HEK293 (cell line): ENCODE results near the gene ARID1A.

ENCODE experiments used
- CTCF ChIA-PET: fragments of 350-600 bp; formaldehyde crosslinking; extraction: SDS; loops from one replicate; lab custom pipeline; 2021; ENCODE audit warnings: antibody characterized with exemption; lab: Yijun Ruan, JAX
- POLR2A ChIA-PET: fragments of 300-600 bp; formaldehyde crosslinking; extraction: SDS; loops from one replicate; lab custom pipeline; 2020; ENCODE audit warnings: antibody characterized with exemption, inconsistent platforms; lab: Yijun Ruan, JAX
- H3K27ac ChIP-seq: fragments of 200-500 bp; sonication (Bioruptor generic); 2 replicates; pipeline ENCODE4 v1.5.1; 2014; ENCODE audit warnings: low read depth, low read length, control low read depth, inconsistent platforms; ENCODE audit errors: extremely low read depth
- H3K36me3 ChIP-seq, 2 experiments: fragments of 200-500 bp in 1 of 2; sonication (Bioruptor generic) in 1 of 2; 1 replicate in 1 of 2; 2 replicates in 1 of 2; pipeline ENCODE4 v1.5.1; 2014 to 2017; ENCODE audit warnings: inconsistent platforms in 2 of 2, low read length in 2 of 2; ENCODE audit not compliant: control insufficient read depth in 2 of 2, insufficient read depth in 1 of 2
- H3K4me1 ChIP-seq: fragments of 200-500 bp; sonication (Bioruptor generic); 2 replicates; pipeline ENCODE4 v1.5.1; 2014; ENCODE audit warnings: mild to moderate bottlenecking, low read length, inconsistent platforms; ENCODE audit not compliant: control insufficient read depth, insufficient read depth
- H3K4me3 ChIP-seq: 2 replicates; pipeline ENCODE4 v1.5.1; 2011; ENCODE audit warnings: low read depth, mild to moderate bottlenecking, control low read depth, low read length, moderate library complexity
- H3K9me3 ChIP-seq: fragments of 200-500 bp; sonication (Bioruptor generic); 2 replicates; pipeline ENCODE4 v1.5.1; 2014; ENCODE audit warnings: low read depth, low read length, inconsistent platforms; ENCODE audit not compliant: control insufficient read depth, insufficient read depth
- HIC1 ChIP-seq: fragments of 450-650 bp; formaldehyde crosslinking; IDR thresholded peaks from 2 replicates; pipeline ENCODE4 v1.5.1; 2016; ENCODE audit warnings: missing biosample characterization, missing genetic modification characterization
- KLF16 ChIP-seq: fragments of 450-650 bp; formaldehyde crosslinking; IDR thresholded peaks from 2 replicates; pipeline ENCODE4 v1.5.1; 2017; ENCODE audit warnings: missing biosample characterization, missing genetic modification characterization
- PRDM1 ChIP-seq: fragments of 450-650 bp; formaldehyde crosslinking; IDR thresholded peaks from 2 replicates; pipeline ENCODE4; 2016; ENCODE audit warnings: missing biosample characterization, missing genetic modification characterization
- PRDM4 ChIP-seq: fragments of 450-650 bp; formaldehyde crosslinking; IDR thresholded peaks from 2 replicates; pipeline ENCODE4 v1.5.1; 2017; ENCODE audit warnings: missing biosample characterization, missing genetic modification characterization
- SP2 ChIP-seq: fragments of 450-650 bp; formaldehyde crosslinking; IDR thresholded peaks from 2 replicates; pipeline ENCODE4 v1.5.1; 2016; ENCODE audit warnings: missing biosample characterization, missing genetic modification characterization
- ZFP69B ChIP-seq: fragments of 450-650 bp; formaldehyde crosslinking; IDR thresholded peaks from 2 replicates; pipeline ENCODE4 v1.5.1; 2016; ENCODE audit warnings: missing biosample characterization, missing genetic modification characterization
- ZNF112 ChIP-seq: fragments of 450-650 bp; formaldehyde crosslinking; IDR thresholded peaks from 2 replicates; pipeline ENCODE4 v1.5.0; 2017; ENCODE audit warnings: missing biosample characterization, missing genetic modification characterization
- ZNF157 ChIP-seq: fragments of 450-650 bp; formaldehyde crosslinking; IDR thresholded peaks from 2 replicates; pipeline ENCODE4 v1.5.1; 2016; ENCODE audit warnings: missing biosample characterization, missing genetic modification characterization
- ZNF169 ChIP-seq: fragments of 450-650 bp; formaldehyde crosslinking; IDR thresholded peaks from 2 replicates; pipeline ENCODE4 v1.5.1; 2016; ENCODE audit warnings: missing biosample characterization, missing genetic modification characterization
- ZNF239 ChIP-seq: fragments of 450-650 bp; formaldehyde crosslinking; IDR thresholded peaks from 2 replicates; pipeline ENCODE4 v1.5.1; 2016; ENCODE audit warnings: missing biosample characterization, missing genetic modification characterization
- ZNF398 ChIP-seq: fragments of 450-650 bp; formaldehyde crosslinking; IDR thresholded peaks from 2 replicates; pipeline ENCODE4 v1.5.1; 2017; ENCODE audit warnings: missing biosample characterization, missing genetic modification characterization
- ZNF433 ChIP-seq: fragments of 450-650 bp; formaldehyde crosslinking; IDR thresholded peaks from 2 replicates; pipeline ENCODE4 v1.5.1; 2016; ENCODE audit warnings: missing biosample characterization, missing genetic modification characterization, low read depth
- ZNF513 ChIP-seq: fragments of 450-650 bp; IDR thresholded peaks from 2 replicates; pipeline ENCODE4 v1.5.1; 2018; ENCODE audit warnings: missing biosample characterization, missing genetic modification characterization
- ZNF560 ChIP-seq: fragments of 450-650 bp; formaldehyde crosslinking; IDR thresholded peaks from 2 replicates; pipeline ENCODE4 v1.5.1; 2017; ENCODE audit warnings: missing biosample characterization, missing genetic modification characterization, borderline replicate concordance
- ZNF623 ChIP-seq: fragments of 450-650 bp; formaldehyde crosslinking; IDR thresholded peaks from 2 replicates; pipeline ENCODE4 v1.5.1; 2016; ENCODE audit warnings: missing biosample characterization, missing genetic modification characterization
- ZNF658 ChIP-seq: fragments of 450-650 bp; formaldehyde crosslinking; IDR thresholded peaks from 2 replicates; pipeline ENCODE4; 2016; ENCODE audit warnings: missing biosample characterization, missing genetic modification characterization
- ZNF776 ChIP-seq: fragments of 450-650 bp; formaldehyde crosslinking; IDR thresholded peaks from 2 replicates; pipeline ENCODE4 v1.5.0; 2017; ENCODE audit warnings: missing biosample characterization, missing genetic modification characterization, borderline replicate concordance
- TF ChIP-seq, protein P1 (sequence below): sonication (generic); formaldehyde crosslinking; IDR thresholded peaks from 2 replicates; pipeline ENCODE4 v1.8.1; 2022; ENCODE audit warnings: mild to moderate bottlenecking, moderate library complexity, missing genetic modification reagents
- TF ChIP-seq, protein P2 (sequence below): fragments of 450-650 bp; formaldehyde crosslinking; IDR thresholded peaks from 2 replicates; pipeline ENCODE4 v1.5.1; 2016; ENCODE audit warnings: missing biosample characterization, missing genetic modification characterization
- TF ChIP-seq, protein P3 (sequence below): fragments of 450-650 bp; formaldehyde crosslinking; IDR thresholded peaks from 2 replicates; pipeline ENCODE4 v1.5.1; 2016; ENCODE audit warnings: missing biosample characterization, missing genetic modification characterization
- TF ChIP-seq, protein P4 (sequence below): fragments of 450-650 bp; formaldehyde crosslinking; IDR thresholded peaks from 2 replicates; pipeline ENCODE4 v1.5.1; 2016; ENCODE audit warnings: missing biosample characterization, missing genetic modification characterization

The ARID1A gene

GRCh38 chr1:26734501-26735058 is 38.8 kb downstream of the ARID1A start (continued):
- no peak for TF ChIP-seq HIC1 (tag by site-specific recombination)
- no peak for TF ChIP-seq PRDM1
- no peak for TF ChIP-seq ZNF433 (tag by site-specific recombination)
- TF ChIP-seq, all 188 proteins: peak for 0

GRCh38 chr1:26739329-26739914 is 43.6 kb downstream of the ARID1A start:
- peaks cover 36 to 89% of the 10 kb centered on the region in 2 experiments; a peak in 2 of 3 replicates for H3K36me3 ChIP-seq
- CTCF ChIA-PET = no interaction called here
- H3K27ac ChIP-seq = no peak overlapping the region
- POLR2A ChIA-PET = no interaction called here
- H3K9me3 ChIP-seq = no peaks in the 10 kb centered on the region
- no peak overlapping the region for H3K4me3 ChIP-seq
- no peaks in the 10 kb centered on the region for H3K4me1 ChIP-seq
- no peak for TF ChIP-seq ZFP69B (tag by site-specific recombination)
- TF ChIP-seq PRDM4 (tag by site-specific recombination) = no peak
- TF ChIP-seq, protein P1, sequence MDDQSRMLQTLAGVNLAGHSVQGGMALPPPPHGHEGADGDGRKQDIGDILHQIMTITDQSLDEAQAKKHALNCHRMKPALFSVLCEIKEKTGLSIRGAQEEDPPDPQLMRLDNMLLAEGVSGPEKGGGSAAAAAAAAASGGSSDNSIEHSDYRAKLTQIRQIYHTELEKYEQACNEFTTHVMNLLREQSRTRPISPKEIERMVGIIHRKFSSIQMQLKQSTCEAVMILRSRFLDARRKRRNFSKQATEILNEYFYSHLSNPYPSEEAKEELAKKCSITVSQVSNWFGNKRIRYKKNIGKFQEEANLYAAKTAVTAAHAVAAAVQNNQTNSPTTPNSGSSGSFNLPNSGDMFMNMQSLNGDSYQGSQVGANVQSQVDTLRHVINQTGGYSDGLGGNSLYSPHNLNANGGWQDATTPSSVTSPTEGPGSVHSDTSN (CRISPR knock-in tag) = no peak
- no peak for TF ChIP-seq KLF16 (tag by site-specific recombination)
- TF ChIP-seq ZNF239 (tag by site-specific recombination) = no peak
- TF ChIP-seq, protein P2, sequence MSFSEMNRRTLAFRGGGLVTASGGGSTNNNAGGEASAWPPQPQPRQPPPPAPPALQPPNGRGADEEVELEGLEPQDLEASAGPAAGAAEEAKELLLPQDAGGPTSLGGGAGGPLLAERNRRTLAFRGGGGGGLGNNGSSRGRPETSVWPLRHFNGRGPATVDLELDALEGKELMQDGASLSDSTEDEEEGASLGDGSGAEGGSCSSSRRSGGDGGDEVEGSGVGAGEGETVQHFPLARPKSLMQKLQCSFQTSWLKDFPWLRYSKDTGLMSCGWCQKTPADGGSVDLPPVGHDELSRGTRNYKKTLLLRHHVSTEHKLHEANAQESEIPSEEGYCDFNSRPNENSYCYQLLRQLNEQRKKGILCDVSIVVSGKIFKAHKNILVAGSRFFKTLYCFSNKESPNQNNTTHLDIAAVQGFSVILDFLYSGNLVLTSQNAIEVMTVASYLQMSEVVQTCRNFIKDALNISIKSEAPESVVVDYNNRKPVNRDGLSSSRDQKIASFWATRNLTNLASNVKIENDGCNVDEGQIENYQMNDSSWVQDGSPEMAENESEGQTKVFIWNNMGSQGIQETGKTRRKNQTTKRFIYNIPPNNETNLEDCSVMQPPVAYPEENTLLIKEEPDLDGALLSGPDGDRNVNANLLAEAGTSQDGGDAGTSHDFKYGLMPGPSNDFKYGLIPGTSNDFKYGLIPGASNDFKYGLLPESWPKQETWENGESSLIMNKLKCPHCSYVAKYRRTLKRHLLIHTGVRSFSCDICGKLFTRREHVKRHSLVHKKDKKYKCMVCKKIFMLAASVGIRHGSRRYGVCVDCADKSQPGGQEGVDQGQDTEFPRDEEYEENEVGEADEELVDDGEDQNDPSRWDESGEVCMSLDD (tag by site-specific recombination) = no peak
- no peak for TF ChIP-seq ZNF623 (tag by site-specific recombination)
- no peak for TF ChIP-seq SP2
- TF ChIP-seq, protein P3, sequence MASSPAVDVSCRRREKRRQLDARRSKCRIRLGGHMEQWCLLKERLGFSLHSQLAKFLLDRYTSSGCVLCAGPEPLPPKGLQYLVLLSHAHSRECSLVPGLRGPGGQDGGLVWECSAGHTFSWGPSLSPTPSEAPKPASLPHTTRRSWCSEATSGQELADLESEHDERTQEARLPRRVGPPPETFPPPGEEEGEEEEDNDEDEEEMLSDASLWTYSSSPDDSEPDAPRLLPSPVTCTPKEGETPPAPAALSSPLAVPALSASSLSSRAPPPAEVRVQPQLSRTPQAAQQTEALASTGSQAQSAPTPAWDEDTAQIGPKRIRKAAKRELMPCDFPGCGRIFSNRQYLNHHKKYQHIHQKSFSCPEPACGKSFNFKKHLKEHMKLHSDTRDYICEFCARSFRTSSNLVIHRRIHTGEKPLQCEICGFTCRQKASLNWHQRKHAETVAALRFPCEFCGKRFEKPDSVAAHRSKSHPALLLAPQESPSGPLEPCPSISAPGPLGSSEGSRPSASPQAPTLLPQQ (tag by site-specific recombination) = no peak
- TF ChIP-seq ZNF398 = no peak
- TF ChIP-seq ZNF776 = no peak
- TF ChIP-seq, protein P4, sequence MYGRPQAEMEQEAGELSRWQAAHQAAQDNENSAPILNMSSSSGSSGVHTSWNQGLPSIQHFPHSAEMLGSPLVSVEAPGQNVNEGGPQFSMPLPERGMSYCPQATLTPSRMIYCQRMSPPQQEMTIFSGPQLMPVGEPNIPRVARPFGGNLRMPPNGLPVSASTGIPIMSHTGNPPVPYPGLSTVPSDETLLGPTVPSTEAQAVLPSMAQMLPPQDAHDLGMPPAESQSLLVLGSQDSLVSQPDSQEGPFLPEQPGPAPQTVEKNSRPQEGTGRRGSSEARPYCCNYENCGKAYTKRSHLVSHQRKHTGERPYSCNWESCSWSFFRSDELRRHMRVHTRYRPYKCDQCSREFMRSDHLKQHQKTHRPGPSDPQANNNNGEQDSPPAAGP = no peak
- no peak for TF ChIP-seq ZNF513 (tag by site-specific recombination)
- TF ChIP-seq ZNF157 (tag by site-specific recombination) = no peak
- TF ChIP-seq ZNF169 (tag by site-specific recombination) = no peak
- no peak for TF ChIP-seq ZNF658 (tag by site-specific recombination)
- no peak for TF ChIP-seq ZNF560
- no peak for TF ChIP-seq ZNF112 (tag by site-specific recombination)
